ENCODE measurements around the gene SP3. TPM values are rescaled to one million over a fixed set of nuclear protein-coding genes. Genes with fewer than 3 reads are reported as not detected.

Gene SP3
- total and polyA plus RNA-seq, 2 donors (not counting 1 experiment from before 2014, with no cell fraction given): 64.1 to 124 TPM

DNA sequence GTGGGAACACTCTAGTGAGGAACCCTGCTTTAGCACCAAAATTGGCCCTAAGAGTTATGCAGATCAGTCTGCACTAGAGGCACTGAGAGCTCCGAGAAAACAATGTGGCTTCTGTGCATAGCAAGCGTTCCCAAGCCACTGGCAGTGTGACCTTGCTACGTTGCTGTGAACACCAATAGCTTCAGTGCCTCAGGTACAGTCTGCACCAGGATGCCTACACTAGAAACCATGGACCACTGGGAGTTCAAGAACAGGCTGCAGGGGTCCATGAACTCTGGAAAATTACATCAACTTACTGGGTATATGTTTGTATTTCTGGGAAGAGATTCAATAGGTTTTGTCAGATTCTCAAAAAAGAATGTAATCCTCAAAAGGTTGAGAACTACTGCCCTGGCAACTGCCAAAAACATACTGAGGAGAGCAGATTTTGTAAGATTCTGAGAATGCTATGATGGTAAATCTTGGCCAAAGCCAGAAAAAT is 18.3 kb upstream of the SP3 start:
- H3K9me3 ChIP-seq (ENCODE audit: control insufficient read depth, insufficient read depth, low read depth, low read length): no peaks in the 10 kb centered on the region
- no peak overlapping the region for H3K9ac ChIP-seq (ENCODE audit: insufficient read depth, low read length)
- peak; percentile 39 to 71 for DNase-seq (ENCODE audit: low read depth in 2 of 2)
- no peaks in the 10 kb centered on the region for H4K20me1 ChIP-seq (ENCODE audit: control insufficient read depth, extremely low read depth, insufficient read depth, low read length)
- no peaks in the 10 kb centered on the region for H3K79me2 ChIP-seq (ENCODE audit: control insufficient read depth, insufficient read depth, low read length)
- no peak overlapping the region for H3K4me2 ChIP-seq (ENCODE audit: extremely low read depth, insufficient read depth, low read length)
- H3K27me3 ChIP-seq (ENCODE audit: control insufficient read depth, insufficient read depth, low read length): no peaks in the 10 kb centered on the region
- no peaks in the 10 kb centered on the region for H3K36me3 ChIP-seq (ENCODE audit: control insufficient read depth, insufficient read depth, low read length)
- no peak overlapping the region for H2AFZ ChIP-seq (ENCODE audit: low read length)
- no peak overlapping the region for H3K4me3 ChIP-seq (replicated peaks in 1 of 4; ENCODE audit: control extremely low read depth in 1 of 4, insufficient read depth in 1 of 4, low read depth in 3 of 4, low read length in 4 of 4)
- TF ChIP-seq, protein P1, sequence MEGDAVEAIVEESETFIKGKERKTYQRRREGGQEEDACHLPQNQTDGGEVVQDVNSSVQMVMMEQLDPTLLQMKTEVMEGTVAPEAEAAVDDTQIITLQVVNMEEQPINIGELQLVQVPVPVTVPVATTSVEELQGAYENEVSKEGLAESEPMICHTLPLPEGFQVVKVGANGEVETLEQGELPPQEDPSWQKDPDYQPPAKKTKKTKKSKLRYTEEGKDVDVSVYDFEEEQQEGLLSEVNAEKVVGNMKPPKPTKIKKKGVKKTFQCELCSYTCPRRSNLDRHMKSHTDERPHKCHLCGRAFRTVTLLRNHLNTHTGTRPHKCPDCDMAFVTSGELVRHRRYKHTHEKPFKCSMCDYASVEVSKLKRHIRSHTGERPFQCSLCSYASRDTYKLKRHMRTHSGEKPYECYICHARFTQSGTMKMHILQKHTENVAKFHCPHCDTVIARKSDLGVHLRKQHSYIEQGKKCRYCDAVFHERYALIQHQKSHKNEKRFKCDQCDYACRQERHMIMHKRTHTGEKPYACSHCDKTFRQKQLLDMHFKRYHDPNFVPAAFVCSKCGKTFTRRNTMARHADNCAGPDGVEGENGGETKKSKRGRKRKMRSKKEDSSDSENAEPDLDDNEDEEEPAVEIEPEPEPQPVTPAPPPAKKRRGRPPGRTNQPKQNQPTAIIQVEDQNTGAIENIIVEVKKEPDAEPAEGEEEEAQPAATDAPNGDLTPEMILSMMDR (conservative IDR thresholded peaks at IDR 0.05 in 1 of 2, IDR thresholded peaks at IDR 0.05 in 1 of 2; ENCODE audit: low read depth in 1 of 2, low read length in 2 of 2): no peak
- TF ChIP-seq EZH2 (IDR thresholded peaks at IDR 0.05; ENCODE audit: low read length, missing control alignments): no peak
- peaks cover 10% of the 10 kb centered on the region for H3K4me1 ChIP-seq (ENCODE audit: control insufficient read depth, extremely low read depth, insufficient read depth, low read length)
- H3K27ac ChIP-seq (ENCODE audit: insufficient read depth, low read length): no peak overlapping the region

DNA sequence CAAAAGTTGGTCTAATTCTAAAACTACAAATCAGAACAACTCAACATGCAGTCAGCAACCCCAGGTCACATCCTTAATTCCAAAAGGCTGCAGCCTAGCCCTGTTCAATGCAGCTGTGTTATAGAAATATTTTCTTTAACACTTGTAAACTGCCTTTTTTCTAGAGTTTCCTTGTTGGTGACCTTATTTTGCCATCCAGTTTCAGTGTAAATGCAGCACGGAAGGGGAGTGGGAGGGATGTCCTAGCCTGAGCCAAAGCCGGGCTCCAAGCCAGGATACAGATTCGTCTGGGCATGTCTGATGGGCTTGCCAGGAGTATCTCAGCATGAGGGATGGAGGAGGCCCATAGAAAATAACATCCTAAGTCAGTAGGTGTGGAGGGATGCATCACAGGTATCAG is 17.7 kb upstream of the SP3 start:
- no peaks in the 10 kb centered on the region for H4K20me1 ChIP-seq (ENCODE audit: control insufficient read depth, extremely low read depth, insufficient read depth, low read length)
- peaks cover 10% of the 10 kb centered on the region for H3K4me1 ChIP-seq (ENCODE audit: control insufficient read depth, extremely low read depth, insufficient read depth, low read length)
- H3K4me2 ChIP-seq (ENCODE audit: extremely low read depth, insufficient read depth, low read length): peak overlapping the region; percentile 36
- no peak for TF ChIP-seq EZH2 (IDR thresholded peaks at IDR 0.05; ENCODE audit: low read length, missing control alignments)
- TF ChIP-seq, protein P1 (conservative IDR thresholded peaks at IDR 0.05 in 1 of 2, IDR thresholded peaks at IDR 0.05 in 1 of 2; ENCODE audit: low read depth in 1 of 2, low read length in 2 of 2): no peak
- no peaks in the 10 kb centered on the region for H3K36me3 ChIP-seq (ENCODE audit: control insufficient read depth, insufficient read depth, low read length)
- H3K27me3 ChIP-seq (ENCODE audit: control insufficient read depth, insufficient read depth, low read length): no peaks in the 10 kb centered on the region
- peak; percentile 69 for DNase-seq (ENCODE audit: low read depth in 2 of 2)
- no peak overlapping the region for H3K9ac ChIP-seq (ENCODE audit: insufficient read depth, low read length)
- no peaks in the 10 kb centered on the region for H3K9me3 ChIP-seq (ENCODE audit: control insufficient read depth, insufficient read depth, low read depth, low read length)
- H3K4me3 ChIP-seq (replicated peaks in 1 of 4; ENCODE audit: control extremely low read depth in 1 of 4, insufficient read depth in 1 of 4, low read depth in 3 of 4, low read length in 4 of 4): no peak overlapping the region
- H3K79me2 ChIP-seq (ENCODE audit: control insufficient read depth, insufficient read depth, low read length): no peaks in the 10 kb centered on the region
- H2AFZ ChIP-seq (ENCODE audit: low read length): no peak overlapping the region
- peak overlapping the region; percentile 12 for H3K27ac ChIP-seq (ENCODE audit: insufficient read depth, low read length)

DNA sequence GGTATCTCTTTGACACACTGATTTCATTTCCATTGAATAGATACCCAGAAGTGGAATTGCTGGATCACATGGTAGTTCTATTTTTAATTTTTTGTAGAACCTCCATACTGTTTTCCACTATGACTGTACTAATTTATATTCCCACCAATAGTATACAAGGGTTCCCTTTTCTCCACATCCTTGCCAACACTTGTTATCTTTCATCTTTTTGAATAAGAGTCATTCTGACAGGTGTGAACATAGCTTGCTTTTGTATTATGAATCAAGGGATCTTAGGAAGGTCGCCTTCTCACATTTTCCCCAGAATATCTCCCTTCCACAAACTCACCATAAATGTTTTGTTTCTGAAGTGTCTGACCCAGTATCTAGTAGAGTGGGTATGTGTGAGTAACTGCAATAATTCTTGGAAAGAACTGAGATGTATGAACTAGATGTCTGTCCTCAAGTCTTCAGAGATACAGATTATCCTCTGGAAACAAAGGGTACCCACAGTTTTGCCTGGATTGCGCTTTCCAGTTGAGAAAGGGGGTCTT is 17.1 kb upstream of the SP3 start:
- TF ChIP-seq, protein P1 (conservative IDR thresholded peaks at IDR 0.05 in 1 of 2, IDR thresholded peaks at IDR 0.05 in 1 of 2; ENCODE audit: low read depth in 1 of 2, low read length in 2 of 2): no peak
- TF ChIP-seq EZH2 (IDR thresholded peaks at IDR 0.05; ENCODE audit: low read length, missing control alignments): no peak
- Histone ChIP-seq H4K20me1 (ENCODE audit: control insufficient read depth, extremely low read depth, insufficient read depth, low read length) (no peaks in the 10 kb centered on the region), H3K4me1 (ENCODE audit: control insufficient read depth, extremely low read depth, insufficient read depth, low read length) (peaks cover 10% of the 10 kb centered on the region), H3K27me3 (ENCODE audit: control insufficient read depth, insufficient read depth, low read length) (no peaks in the 10 kb centered on the region), H3K4me2 (ENCODE audit: extremely low read depth, insufficient read depth, low read length) (peak overlapping the region; percentile 36), H2AFZ (ENCODE audit: low read length) (no peak overlapping the region), H3K4me3 (replicated peaks in 1 of 4; ENCODE audit: control extremely low read depth in 1 of 4, insufficient read depth in 1 of 4, low read depth in 3 of 4, low read length in 4 of 4) (no peak overlapping the region), H3K9me3 (ENCODE audit: control insufficient read depth, insufficient read depth, low read depth, low read length) (no peaks in the 10 kb centered on the region), H3K36me3 (ENCODE audit: control insufficient read depth, insufficient read depth, low read length) (no peaks in the 10 kb centered on the region), H3K79me2 (ENCODE audit: control insufficient read depth, insufficient read depth, low read length) (no peaks in the 10 kb centered on the region), H3K9ac (ENCODE audit: insufficient read depth, low read length) (no peak overlapping the region), H3K27ac (ENCODE audit: insufficient read depth, low read length) (peak overlapping the region; percentile 12)
- peak in 1 of 2 donors; percentile 38 for DNase-seq (ENCODE audit: low read depth in 2 of 2)

All from fibroblast of lung (primary cell).